ENCODE data around the gene CDH5. TPM values are rescaled to one million over a fixed set of nuclear protein-coding genes. Genes with fewer than 3 reads are reported as not detected.

Gene CDH5
- total RNA-seq, 1 experiment from 2014 or later = 0.25 TPM

- H3K4me1 ChIP-seq = peaks cover 3% of the 10 kb centered on the region
- no peak overlapping the region for H3K4me3 Mint-ChIP-seq (ENCODE audit: unreplicated experiment)
- POLR2A ChIA-PET = no interaction called here
- intact Hi-C loops (cut with micrococcal nuclease; ENCODE audit: unreplicated experiment) = no loop called here
- no peak for TF ChIP-seq CTCF (IDR thresholded peaks at IDR 0.05; ENCODE audit: insufficient read depth in 1 of 2, low read depth in 1 of 2, low read length in 1 of 2, severe bottlenecking in 1 of 2, unreplicated experiment in 1 of 2)
- H3K27me3 ChIP-seq (replicated peaks; ENCODE audit: control insufficient read depth, insufficient read depth, low read length) = no peaks in the 10 kb centered on the region
- CTCF ChIA-PET = no interaction called here
- H3K4me3 ChIP-seq (ENCODE audit: low read depth, low read length) = no peak overlapping the region
- H3K27ac Mint-ChIP-seq (ENCODE audit: unreplicated experiment) = no peak overlapping the region
- DNase-seq = no peak
- H3K36me3 ChIP-seq (ENCODE audit: control insufficient read depth, insufficient read depth, low read length) = no peaks in the 10 kb centered on the region
- H3K36me3 Mint-ChIP-seq (ENCODE audit: insufficient read depth, unreplicated experiment) = no peaks in the 10 kb centered on the region
- H3K9me3 Mint-ChIP-seq (ENCODE audit: unreplicated experiment) = peaks cover 15% of the 10 kb centered on the region
- peaks cover 14% of the 10 kb centered on the region; the same call in 1 of the 2 replicates for H3K9me3 ChIP-seq
- BruUV-seq (replicated peaks) = no TSS peak
- H3K4me1 Mint-ChIP-seq (ENCODE audit: low read depth, unreplicated experiment) = no peaks in the 10 kb centered on the region
- peaks cover 3% of the 10 kb centered on the region for H3K27me3 Mint-ChIP-seq (ENCODE audit: insufficient read depth, unreplicated experiment)
Observed at GRCh38 chr16:66332634-66333610, 33.6 kb upstream of the CDH5 start.

GRCh38 chr16:66334853-66335574 is 31.5 kb upstream of the CDH5 start:
- CTCF ChIA-PET = no interaction called here
- no TSS peak for BruUV-seq (replicated peaks)
- TF ChIP-seq CTCF (IDR thresholded peaks at IDR 0.05; ENCODE audit: insufficient read depth in 1 of 2, low read depth in 1 of 2, low read length in 1 of 2, severe bottlenecking in 1 of 2, unreplicated experiment in 1 of 2) = no peak

GRCh38 chr16:66335704-66336329 is 30.7 kb upstream of the CDH5 start:
- H3K36me3 ChIP-seq (ENCODE audit: control insufficient read depth, insufficient read depth, low read length) = no peaks in the 10 kb centered on the region
- ChIA-PET CTCF (interaction anchor here (0.7 to 0.8 kb wide), 2 partner anchors 8 to 10 kb away, joined by 3 to 4 read pairs; no protein-coding TSS in a partner anchor), POLR2A (no interaction called here)
- no peak for DNase-seq
- Mint-ChIP-seq H3K36me3 (ENCODE audit: insufficient read depth, unreplicated experiment) (no peaks in the 10 kb centered on the region), H3K4me3 (ENCODE audit: unreplicated experiment) (no peak overlapping the region), H3K27ac (ENCODE audit: unreplicated experiment) (no peak overlapping the region), H3K4me1 (ENCODE audit: low read depth, unreplicated experiment) (no peaks in the 10 kb centered on the region), H3K27me3 (ENCODE audit: insufficient read depth, unreplicated experiment) (peaks cover 3% of the 10 kb centered on the region), H3K9me3 (ENCODE audit: unreplicated experiment) (peaks cover 18% of the 10 kb centered on the region)
- no peak for TF ChIP-seq CTCF (IDR thresholded peaks at IDR 0.05; ENCODE audit: insufficient read depth in 1 of 2, low read depth in 1 of 2, low read length in 1 of 2, severe bottlenecking in 1 of 2, unreplicated experiment in 1 of 2)
- intact Hi-C loops (cut with micrococcal nuclease; ENCODE audit: unreplicated experiment) = no loop called here
- H3K4me3 ChIP-seq (ENCODE audit: low read depth, low read length) = no peak overlapping the region
- no peaks in the 10 kb centered on the region for H3K4me1 ChIP-seq
- no TSS peak for BruUV-seq (replicated peaks)
- peaks cover 14% of the 10 kb centered on the region; the same call in 1 of the 2 replicates for H3K9me3 ChIP-seq
- H3K27me3 ChIP-seq (replicated peaks; ENCODE audit: control insufficient read depth, insufficient read depth, low read length) = no peaks in the 10 kb centered on the region

More at GRCh38 chr16:66334853-66335574, 31.5 kb upstream of the CDH5 start:
- no peak for DNase-seq
- Mint-ChIP-seq H3K4me3 (ENCODE audit: unreplicated experiment) (no peak overlapping the region), H3K4me1 (ENCODE audit: low read depth, unreplicated experiment) (no peaks in the 10 kb centered on the region), H3K36me3 (ENCODE audit: insufficient read depth, unreplicated experiment) (no peaks in the 10 kb centered on the region), H3K27ac (ENCODE audit: unreplicated experiment) (no peak overlapping the region), H3K27me3 (ENCODE audit: insufficient read depth, unreplicated experiment) (peaks cover 3% of the 10 kb centered on the region), H3K9me3 (ENCODE audit: unreplicated experiment) (peaks cover 18% of the 10 kb centered on the region)
- H3K4me1 ChIP-seq = no peaks in the 10 kb centered on the region
- H3K4me3 ChIP-seq (ENCODE audit: low read depth, low read length) = no peak overlapping the region
- POLR2A ChIA-PET = no interaction called here
- H3K36me3 ChIP-seq (ENCODE audit: control insufficient read depth, insufficient read depth, low read length) = no peaks in the 10 kb centered on the region
- peaks cover 14% of the 10 kb centered on the region; the same call in 1 of the 2 replicates for H3K9me3 ChIP-seq
- H3K27me3 ChIP-seq (replicated peaks; ENCODE audit: control insufficient read depth, insufficient read depth, low read length) = no peaks in the 10 kb centered on the region
- intact Hi-C loops (cut with micrococcal nuclease; ENCODE audit: unreplicated experiment) = no loop called here
